ENCODE data around the gene GGT6.
"Not testable (repeated sequence)": the region's sequence is repeated elsewhere in the genome, so short reads cannot be mapped to it uniquely, and the experiment has no call there.

GGT6 gene

GRCh38 chr17:4560421-4560820, at the start of gene GGT6:
TSS of gene GGT6 (minus strand) at chr17:4560577. CDS start at chr17:4560521, 56 bp downstream.
- Mint-ChIP-seq H3K9me3 (no peaks in the 10 kb centered on the region), H3K4me3 (no peak within 1 kb of the TSS), H3K36me3 (ENCODE audit: low read depth) (no peaks in the 10 kb centered on the region), H3K4me1 (ENCODE audit: low read depth) (peaks cover 40% of the 10 kb centered on the region), H3K27me3 (no peaks in the 10 kb centered on the region), H3K27ac (no peak within 1 kb of the TSS)
- DNase-seq = no peak

GRCh38 chr17:4610162-4610561, 49.8 kb upstream of the GGT6 start:
- Mint-ChIP-seq H3K27me3 (peaks cover 25% of the 10 kb centered on the region), H3K4me3 (no peak overlapping the region), H3K36me3 (ENCODE audit: low read depth) (no peaks in the 10 kb centered on the region), H3K9me3 (no peaks in the 10 kb centered on the region), H3K4me1 (ENCODE audit: low read depth) (peaks cover 6% of the 10 kb centered on the region), H3K27ac (no peak overlapping the region)
- no peak for DNase-seq

GRCh38 chr17:4609761-4610160, 49.4 kb upstream of the GGT6 start:
- peaks cover 25% of the 10 kb centered on the region for H3K27me3 Mint-ChIP-seq
- H3K36me3 Mint-ChIP-seq (ENCODE audit: low read depth) = no peaks in the 10 kb centered on the region
- DNase-seq = no peak
- H3K9me3 Mint-ChIP-seq = no peaks in the 10 kb centered on the region
- no peak overlapping the region for H3K27ac Mint-ChIP-seq
- no peak overlapping the region for H3K4me3 Mint-ChIP-seq
- peaks cover 6% of the 10 kb centered on the region for H3K4me1 Mint-ChIP-seq (ENCODE audit: low read depth)

- H3K36me3 Mint-ChIP-seq (ENCODE audit: low read depth) = no peaks in the 10 kb centered on the region
- H3K4me3 Mint-ChIP-seq = no peak overlapping the region
- H3K4me1 Mint-ChIP-seq (ENCODE audit: low read depth) = peaks cover 6% of the 10 kb centered on the region
- DNase-seq = no peak
- H3K9me3 Mint-ChIP-seq = no peaks in the 10 kb centered on the region
- H3K27ac Mint-ChIP-seq = no peak overlapping the region
- peaks cover 23% of the 10 kb centered on the region for H3K27me3 Mint-ChIP-seq
Measured at GRCh38 chr17:4607773-4608187, 47.4 kb upstream of the GGT6 start.

- Mint-ChIP-seq H3K4me1 (ENCODE audit: low read depth) (peaks cover 6% of the 10 kb centered on the region), H3K4me3 (no peak overlapping the region), H3K27ac (no peak overlapping the region), H3K9me3 (no peaks in the 10 kb centered on the region), H3K36me3 (ENCODE audit: low read depth) (no peaks in the 10 kb centered on the region), H3K27me3 (peaks cover 23% of the 10 kb centered on the region)
- no peak for DNase-seq
Measured at GRCh38 chr17:4607261-4607741, 46.9 kb upstream of the GGT6 start.

GRCh38 chr17:4605826-4606225, 45.4 kb upstream of the GGT6 start:
- Mint-ChIP-seq H3K27ac (no peak overlapping the region), H3K4me1 (ENCODE audit: low read depth) (peaks cover 6% of the 10 kb centered on the region), H3K36me3 (ENCODE audit: low read depth) (no peaks in the 10 kb centered on the region), H3K9me3 (no peaks in the 10 kb centered on the region), H3K27me3 (peaks cover 20% of the 10 kb centered on the region), H3K4me3 (no peak overlapping the region)
- DNase-seq = no peak

- H3K4me3 Mint-ChIP-seq; H3K27ac Mint-ChIP-seq; H3K4me1 Mint-ChIP-seq (ENCODE audit: low read depth); H3K36me3 Mint-ChIP-seq (ENCODE audit: low read depth); H3K9me3 Mint-ChIP-seq; DNase-seq: not testable (repeated sequence)
- peaks cover 13% of the 10 kb centered on the region for H3K27me3 Mint-ChIP-seq
Measured at GRCh38 chr17:4604736-4605135, 44.4 kb upstream of the GGT6 start.

- Mint-ChIP-seq H3K4me3 (no peak overlapping the region), H3K4me1 (ENCODE audit: low read depth) (peaks cover 6% of the 10 kb centered on the region), H3K27me3 (peaks cover 15% of the 10 kb centered on the region)
Measured at GRCh38 chr17:4604111-4604644, 43.8 kb upstream of the GGT6 start.

GRCh38 chr17:4602041-4602440, 41.7 kb upstream of the GGT6 start:
- Mint-ChIP-seq H3K9me3 (no peaks in the 10 kb centered on the region), H3K27me3 (peaks cover 7% of the 10 kb centered on the region), H3K4me3 (no peak overlapping the region), H3K27ac (no peak overlapping the region), H3K4me1 (ENCODE audit: low read depth) (peaks cover 6% of the 10 kb centered on the region), H3K36me3 (ENCODE audit: low read depth) (no peaks in the 10 kb centered on the region)
- no peak for DNase-seq

More at GRCh38 chr17:4604111-4604644, 43.8 kb upstream of the GGT6 start:
- H3K36me3 Mint-ChIP-seq (ENCODE audit: low read depth) = no peaks in the 10 kb centered on the region
- no peaks in the 10 kb centered on the region for H3K9me3 Mint-ChIP-seq
- no peak overlapping the region for H3K27ac Mint-ChIP-seq
- no peak for DNase-seq

- H3K27ac Mint-ChIP-seq = no peak overlapping the region
- DNase-seq = no peak
Measured at GRCh38 chr17:4601326-4601725, 40.9 kb upstream of the GGT6 start.

GRCh38 chr17:4600563-4600962, 40.2 kb upstream of the GGT6 start:
- Mint-ChIP-seq H3K4me3 (no peak overlapping the region), H3K27me3 (peaks cover 8% of the 10 kb centered on the region), H3K9me3 (no peaks in the 10 kb centered on the region), H3K36me3 (ENCODE audit: low read depth) (no peaks in the 10 kb centered on the region), H3K4me1 (ENCODE audit: low read depth) (peaks cover 3% of the 10 kb centered on the region), H3K27ac (no peak overlapping the region)
- DNase-seq = no peak

More at GRCh38 chr17:4601326-4601725, 40.9 kb upstream of the GGT6 start:
- Mint-ChIP-seq H3K9me3 (no peaks in the 10 kb centered on the region), H3K4me1 (ENCODE audit: low read depth) (peaks cover 6% of the 10 kb centered on the region), H3K4me3 (no peak overlapping the region), H3K27me3 (peaks cover 8% of the 10 kb centered on the region), H3K36me3 (ENCODE audit: low read depth) (no peaks in the 10 kb centered on the region)

- Mint-ChIP-seq H3K9me3 (no peaks in the 10 kb centered on the region), H3K4me3 (no peak overlapping the region), H3K27me3 (peaks cover 12% of the 10 kb centered on the region), H3K36me3 (ENCODE audit: low read depth) (no peaks in the 10 kb centered on the region), H3K4me1 (ENCODE audit: low read depth) (peaks cover 5% of the 10 kb centered on the region), H3K27ac (no peak overlapping the region)
- no peak for DNase-seq
Measured at GRCh38 chr17:4599505-4600281, 39.3 kb upstream of the GGT6 start.

- Mint-ChIP-seq H3K27me3 (peaks cover 12% of the 10 kb centered on the region), H3K9me3 (no peaks in the 10 kb centered on the region), H3K36me3 (ENCODE audit: low read depth) (no peaks in the 10 kb centered on the region), H3K4me1 (ENCODE audit: low read depth) (peaks cover 5% of the 10 kb centered on the region), H3K27ac (no peak overlapping the region), H3K4me3 (no peak overlapping the region)
- DNase-seq = no peak
Measured at GRCh38 chr17:4598776-4599504, 38.6 kb upstream of the GGT6 start.

GRCh38 chr17:4597975-4598374, 37.6 kb upstream of the GGT6 start:
- Mint-ChIP-seq H3K4me1 (ENCODE audit: low read depth) (peaks cover 5% of the 10 kb centered on the region), H3K4me3 (no peak overlapping the region), H3K27me3 (peaks cover 14% of the 10 kb centered on the region), H3K36me3 (ENCODE audit: low read depth) (no peaks in the 10 kb centered on the region), H3K27ac (no peak overlapping the region), H3K9me3 (no peaks in the 10 kb centered on the region)
- DNase-seq = no peak

Data from activated T-cell treated with anti-CD3 and anti-CD28 coated beads, Interleukin-2, amount 50 U/mL, for 24 hours (primary cell).